Left forelimb (tissue), 1 donor: ENCODE measurements around the gene EGFL8.

Source experiments
- DNase-seq: peaks from one replicate; pipeline ENCODE4 v3.0.0-alpha.2; 2018; ENCODE audit warnings: low spot score

Gene EGFL8

DNA sequence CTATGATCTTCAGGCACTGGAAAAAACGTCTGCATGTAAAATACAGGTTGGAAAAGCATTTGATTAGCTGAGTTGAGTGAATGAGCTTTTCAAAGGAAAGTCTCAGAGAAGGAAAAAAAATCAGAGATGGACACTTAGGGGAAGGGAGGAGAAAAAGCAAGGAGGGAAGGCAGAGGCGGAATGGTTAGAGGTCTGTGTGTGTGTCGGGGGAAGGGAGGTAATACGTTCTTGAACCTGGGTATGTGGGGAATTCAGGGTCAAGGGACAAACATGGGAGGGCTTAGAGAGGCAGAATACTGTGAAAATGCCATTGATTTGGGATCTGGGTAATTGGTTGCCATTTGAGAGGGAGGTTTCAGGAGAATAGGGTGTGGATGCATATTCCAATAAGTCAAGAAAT is 17.7 kb upstream of the EGFL8 start:
- DNase-seq, result no peak

DNA sequence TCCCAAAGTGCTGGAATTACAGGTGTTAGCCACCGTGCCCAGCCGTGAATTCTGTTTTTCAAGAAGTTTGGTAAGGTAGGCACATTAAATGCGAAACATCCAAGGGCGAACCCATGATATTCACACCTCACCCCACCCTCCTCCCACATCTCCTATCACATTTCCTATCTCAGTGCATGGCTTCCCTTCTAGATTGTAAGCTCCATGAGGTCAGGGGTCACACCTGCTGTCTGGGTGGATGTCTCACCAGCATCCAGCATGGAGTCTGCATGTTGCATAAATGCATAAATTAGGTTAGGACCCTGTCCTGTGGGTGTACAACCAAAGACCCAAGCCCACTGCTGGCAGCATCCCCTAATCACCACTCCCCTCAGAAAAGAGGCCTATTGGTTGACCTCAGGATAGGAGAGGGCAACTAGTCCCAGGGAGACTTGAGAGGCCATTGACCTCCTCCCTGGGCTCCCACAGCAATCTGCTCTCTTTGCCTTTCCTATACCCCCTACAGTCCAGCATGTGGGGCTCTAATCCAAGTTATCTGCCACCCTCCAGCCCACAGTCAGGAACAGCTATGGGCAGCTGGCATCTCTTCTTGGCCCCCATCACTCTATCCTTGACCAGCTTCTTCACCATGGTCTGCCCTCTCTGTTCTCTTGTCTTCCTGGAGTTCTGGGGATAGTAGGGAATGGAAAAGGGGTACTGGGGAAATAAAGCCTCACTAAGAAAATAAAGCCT is 16.8 kb upstream of the EGFL8 start:
- DNase-seq, result no peak

DNA sequence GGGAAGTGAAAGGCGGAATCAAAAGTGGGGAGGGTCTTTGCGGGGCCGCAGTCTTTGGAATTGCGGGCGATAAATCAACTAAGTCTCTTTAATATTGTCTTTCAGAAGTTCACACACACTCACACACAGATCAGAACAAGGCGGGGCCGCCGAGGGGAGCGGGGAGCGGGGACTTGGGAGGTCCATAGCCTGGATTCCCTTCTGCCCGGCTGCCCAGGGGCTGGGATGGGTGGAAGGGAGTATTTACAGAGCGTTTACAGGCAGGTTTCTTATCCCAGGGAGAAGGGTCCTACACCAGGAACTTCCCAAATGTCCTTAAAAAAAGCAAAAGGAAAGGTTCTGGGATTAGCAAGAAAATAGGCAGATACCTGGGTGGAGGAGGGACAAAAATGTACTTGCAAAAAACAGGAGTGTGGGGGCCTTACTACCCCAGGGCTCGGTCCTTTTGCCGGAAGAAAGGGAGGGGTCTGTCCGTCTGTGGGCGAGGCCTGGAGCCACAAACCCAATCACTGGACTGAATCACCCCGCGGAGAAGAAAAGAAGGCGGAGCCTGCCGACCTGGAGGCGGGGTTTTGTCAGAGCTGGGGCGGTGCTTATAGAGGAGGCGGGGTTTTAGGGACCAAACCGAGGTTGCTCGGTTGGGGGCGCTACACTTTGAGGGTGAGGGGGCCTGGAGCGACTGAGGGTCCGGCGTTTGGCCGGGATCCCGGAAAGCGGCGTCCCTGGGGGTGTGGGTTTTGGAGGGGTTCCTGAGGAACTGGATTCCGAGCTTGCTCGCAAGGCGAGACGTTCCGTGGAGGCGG is 15.9 kb upstream of the EGFL8 start:
- DNase-seq, result no peak

DNA sequence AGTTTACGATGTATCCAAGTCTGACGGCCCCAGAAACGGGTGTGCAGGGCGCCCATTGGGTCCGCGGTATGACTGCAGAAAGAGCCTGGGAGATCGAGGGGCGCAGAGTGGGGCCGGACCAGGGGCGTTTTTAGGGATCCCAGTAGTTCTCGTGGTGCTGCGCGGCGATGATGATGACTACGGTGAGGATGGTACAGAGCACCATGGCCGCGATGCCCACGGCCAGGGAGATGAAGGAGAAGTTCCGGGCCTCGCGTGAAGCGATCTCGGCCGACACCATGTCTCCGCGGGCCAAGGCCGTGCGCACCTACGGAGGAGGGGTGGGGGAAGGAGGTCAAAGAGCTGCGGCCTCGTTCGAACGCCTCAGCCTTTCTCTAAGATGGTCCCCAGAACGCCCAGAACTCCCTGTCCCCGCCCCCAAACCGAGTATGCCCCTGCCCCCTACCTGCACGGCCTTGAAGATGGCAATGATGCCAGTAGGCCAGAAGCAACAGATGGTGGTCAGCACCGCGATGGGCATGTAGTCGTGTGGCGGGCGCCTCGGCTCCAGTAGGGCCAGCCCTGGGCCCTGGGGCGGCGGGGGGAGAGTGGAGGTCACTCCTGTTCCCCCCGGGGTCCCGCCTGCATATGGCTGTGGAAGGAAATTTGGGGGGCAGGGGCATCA is 15.2 kb upstream of the EGFL8 start:
- DNase-seq, result no peak

DNA sequence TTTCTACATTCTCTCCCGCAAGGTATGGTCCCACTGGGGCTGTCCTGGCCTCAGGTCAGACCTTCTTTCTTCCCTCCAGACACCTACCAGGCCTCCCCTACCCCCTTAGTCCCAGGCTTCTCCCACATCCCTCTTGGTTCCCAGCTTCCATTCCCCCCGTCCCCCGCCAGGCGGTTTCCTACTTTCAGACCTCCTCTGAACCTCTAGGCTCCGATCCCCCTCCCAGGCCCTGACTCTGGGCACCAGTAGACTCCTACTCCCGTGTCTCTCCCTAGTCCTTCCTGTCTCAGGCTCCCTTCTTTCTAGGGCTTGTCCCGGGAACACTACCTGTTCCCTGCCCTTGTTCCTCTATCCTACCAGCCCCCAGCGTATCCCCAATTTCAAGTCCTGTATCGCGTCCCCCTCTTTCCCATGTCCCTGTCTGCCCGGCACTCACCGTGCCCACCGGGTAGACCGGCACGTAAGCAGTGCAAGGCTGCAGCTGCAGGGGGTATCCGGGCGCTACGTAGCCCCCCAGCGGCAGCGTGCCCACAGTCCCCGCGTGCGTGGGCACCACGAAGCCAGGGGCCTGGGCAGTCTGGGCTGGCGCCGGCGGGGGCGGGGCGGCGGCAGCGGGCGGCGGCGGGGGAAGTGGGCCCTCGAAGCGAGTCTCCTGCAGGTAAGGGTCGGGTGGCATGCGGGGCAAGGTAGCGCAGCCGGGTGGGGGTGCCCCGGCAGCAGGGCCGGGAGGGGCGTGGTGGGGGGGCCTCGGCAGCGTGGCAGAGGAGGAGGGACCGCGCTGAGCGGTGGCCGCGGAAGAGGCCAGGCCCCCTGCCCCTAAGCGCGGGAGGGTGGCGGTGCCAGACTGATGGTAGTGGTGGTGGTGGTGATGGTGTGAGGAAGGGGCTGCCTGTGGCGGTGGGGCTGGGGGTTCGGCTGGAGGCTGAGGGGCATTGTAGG is 14.2 kb upstream of the EGFL8 start:
- DNase-seq, result no peak

DNA sequence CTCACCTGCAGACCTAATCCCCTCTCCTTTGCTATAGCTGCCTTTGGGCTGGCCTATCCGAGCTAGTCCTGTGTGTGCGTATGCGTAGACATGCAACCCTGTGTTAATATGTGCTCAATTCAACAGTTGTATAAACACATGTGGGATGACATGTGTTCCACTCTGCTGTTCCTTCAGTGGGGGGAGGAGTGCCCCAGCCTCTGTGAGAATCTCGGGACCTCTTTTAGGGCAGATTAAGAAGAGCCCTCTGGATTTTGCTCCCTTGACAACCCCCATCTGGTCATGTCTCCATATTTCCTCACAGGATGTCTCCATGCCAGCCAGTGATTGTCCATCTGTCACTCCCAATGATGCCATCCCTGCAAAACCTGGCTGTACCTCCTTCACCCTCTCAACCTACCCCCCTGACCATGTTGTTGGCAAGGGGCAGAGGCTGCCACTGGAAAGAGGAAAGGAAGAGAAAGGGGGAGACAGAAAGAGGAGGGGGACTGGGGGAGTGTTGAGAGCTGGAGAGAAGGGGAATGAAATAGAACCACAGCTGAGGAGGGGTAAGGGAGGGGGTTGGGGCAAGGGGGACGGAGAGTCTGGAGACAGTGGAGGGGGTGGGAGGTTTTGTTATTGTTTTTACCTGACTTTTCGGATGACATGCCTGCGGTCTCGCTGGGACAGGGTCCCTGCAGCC is 13.1 kb upstream of the EGFL8 start:
- no peak for DNase-seq

DNA sequence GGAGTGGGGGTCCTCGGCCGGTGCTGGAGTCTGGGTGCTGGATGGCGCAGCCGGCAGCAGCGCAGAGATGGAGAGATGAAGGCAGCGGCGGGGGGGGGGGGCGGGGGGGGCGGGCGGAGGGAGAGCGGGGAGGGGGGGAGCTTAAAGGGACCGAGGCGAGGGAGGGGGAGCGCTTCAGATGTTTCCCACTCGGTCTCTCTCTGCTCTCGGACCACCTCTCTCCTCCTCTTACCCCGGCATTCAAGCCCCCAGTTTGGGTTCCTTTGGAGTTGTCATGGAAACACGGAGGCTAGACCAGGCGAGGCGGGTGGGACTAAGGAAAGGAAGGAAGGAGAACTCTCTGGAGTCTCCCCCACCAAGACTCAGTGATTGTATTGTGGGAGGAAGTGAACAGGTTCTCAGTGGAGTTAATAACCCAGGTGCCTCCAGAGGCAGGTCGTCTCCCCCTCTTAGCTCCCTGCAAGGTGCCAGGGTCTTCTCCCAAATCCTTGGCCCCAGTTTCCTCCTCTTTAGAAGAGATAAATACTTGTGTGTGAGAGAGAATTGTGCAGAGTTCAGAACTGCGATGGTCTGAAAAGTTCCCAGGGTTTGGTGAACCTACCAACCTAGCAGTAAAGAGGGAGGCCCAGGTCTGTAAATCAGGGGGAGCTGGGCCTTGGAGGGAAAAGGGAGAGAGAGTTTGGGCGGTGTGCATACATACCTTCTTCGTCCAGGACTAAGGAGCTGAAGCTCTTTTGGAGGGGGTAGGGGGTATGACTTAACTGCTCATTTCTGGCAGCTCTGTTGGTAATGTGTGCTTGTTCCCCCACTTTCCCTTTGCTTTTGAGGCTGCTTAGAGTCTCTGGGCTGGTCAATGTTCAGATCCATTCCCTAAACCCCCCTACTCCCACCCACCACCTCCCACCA is 12.3 kb upstream of the EGFL8 start, which contains the start of gene PRRT1:
TSS of gene PRRT1 (minus strand) at position 77 of the 906 bp plus-strand sequence. CDS start 112 bp downstream, outside the sequence.
- DNase-seq, result no peak

DNA sequence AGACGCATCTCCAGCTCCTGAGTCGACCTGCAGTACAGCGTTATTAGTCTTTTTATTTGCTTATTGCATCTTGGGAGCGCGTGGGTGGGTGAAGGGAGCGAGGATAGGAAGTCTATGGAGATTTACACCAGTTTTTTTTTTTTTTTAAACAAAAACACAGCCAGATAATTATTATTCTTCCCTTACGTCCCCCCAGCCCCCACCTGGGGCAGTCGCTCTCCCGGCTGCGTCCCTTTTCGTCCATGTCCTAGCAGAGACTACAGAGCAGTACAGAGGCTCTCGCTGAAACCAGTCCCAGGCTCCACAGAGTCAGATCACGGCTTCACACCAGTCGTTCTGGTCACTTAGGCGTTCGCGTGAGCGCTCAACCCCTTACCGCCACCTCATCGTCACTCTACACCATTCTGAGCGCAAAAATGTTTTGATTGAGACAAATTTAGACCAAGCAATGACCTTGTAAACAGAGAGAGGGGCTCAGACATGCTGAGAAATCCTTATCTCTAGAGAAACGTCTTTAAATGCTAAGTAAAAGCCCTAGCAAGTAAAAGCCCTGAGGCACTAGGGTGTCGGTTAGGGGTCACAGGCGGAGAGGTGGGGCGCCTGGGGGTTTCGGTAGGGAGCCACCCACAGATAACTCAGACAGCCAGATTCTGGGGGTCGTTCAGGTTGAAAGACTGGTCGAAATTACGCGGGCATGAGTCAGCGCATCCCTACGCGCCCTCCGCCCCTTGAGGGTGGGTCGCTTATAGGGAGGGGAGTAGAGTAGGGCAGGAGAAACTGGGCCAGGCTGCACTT is 11.4 kb upstream of the EGFL8 start:
- no peak for DNase-seq

DNA sequence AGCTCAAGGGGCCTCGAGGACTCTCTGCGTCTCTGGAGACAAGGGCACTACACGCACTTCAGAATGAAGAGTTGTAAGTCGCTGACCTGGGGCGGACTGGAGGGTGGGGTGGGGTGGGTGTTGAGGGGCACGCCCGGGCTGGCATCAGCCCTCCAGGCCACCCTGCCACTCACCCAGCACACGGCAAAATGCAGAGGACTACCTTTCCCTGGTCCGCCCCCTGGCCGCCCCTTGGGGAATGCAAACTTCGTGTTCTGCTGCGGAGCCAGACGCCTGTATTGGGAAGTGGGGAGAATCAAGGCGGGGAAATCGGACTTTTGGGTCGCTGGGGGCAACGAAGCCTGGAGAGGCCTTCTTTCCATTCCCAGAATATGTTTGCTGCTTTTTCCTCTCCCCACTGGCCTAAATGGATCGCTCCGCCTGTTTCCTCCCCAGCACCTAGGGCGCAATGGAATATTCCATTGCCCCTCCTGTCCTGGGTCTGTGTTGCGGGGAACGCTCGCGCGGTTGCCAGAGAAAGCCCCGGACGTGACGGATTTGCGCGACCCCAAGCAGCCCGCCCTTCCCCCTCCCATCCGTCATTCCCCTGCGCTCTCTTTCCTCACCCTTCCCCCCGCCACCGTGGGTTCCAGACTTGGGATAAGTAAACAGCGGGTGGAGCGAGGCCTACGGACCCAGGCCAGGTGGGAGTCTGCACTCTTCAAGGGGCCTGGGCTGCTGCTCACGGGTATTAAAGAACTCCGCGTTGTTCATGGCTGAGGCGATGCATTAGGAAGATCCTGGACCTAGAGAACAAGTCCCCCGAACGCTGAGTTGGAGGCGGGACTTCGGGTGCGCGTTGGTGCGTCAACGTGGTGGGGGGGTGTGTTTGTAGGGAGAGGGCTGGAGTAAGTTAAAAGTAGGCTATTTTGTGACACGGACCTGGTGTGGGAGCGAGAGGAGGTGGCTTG is 10.6 kb upstream of the EGFL8 start, which contains the start of gene PPT2:
TSS of gene PPT2 (plus strand) at position 578 of the 950 bp plus-strand sequence. CDS start 454 bp downstream, outside the sequence.
- DNase-seq, result peak; percentile 95

DNA sequence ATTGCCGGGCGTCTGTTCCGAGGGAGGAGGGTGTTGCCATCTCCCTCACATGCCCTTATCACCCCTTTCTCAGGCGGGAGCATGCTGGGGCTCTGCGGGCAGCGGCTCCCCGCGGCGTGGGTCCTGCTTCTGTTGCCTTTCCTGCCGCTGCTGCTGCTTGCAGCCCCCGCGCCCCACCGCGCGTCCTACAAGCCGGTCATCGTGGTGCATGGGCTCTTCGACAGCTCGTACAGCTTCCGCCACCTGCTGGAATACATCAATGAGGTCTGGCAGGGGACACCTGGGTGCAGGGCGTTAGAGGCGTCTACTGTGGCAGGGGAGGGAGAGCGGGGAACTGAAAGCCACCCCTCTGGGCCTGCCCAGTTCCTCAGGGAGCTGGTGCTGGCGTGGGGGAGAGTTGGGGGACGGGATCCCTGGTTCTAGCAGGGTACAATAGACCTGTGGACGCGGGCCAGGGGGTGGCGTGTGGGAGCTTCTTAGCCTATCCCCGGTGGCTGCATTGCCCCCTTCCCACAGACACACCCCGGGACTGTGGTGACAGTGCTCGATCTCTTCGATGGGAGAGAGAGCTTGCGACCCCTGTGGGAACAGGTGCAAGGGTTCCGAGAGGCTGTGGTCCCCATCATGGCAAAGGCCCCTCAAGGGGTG is 9.8 kb upstream of the EGFL8 start:
- peak; percentile 73 for DNase-seq

DNA sequence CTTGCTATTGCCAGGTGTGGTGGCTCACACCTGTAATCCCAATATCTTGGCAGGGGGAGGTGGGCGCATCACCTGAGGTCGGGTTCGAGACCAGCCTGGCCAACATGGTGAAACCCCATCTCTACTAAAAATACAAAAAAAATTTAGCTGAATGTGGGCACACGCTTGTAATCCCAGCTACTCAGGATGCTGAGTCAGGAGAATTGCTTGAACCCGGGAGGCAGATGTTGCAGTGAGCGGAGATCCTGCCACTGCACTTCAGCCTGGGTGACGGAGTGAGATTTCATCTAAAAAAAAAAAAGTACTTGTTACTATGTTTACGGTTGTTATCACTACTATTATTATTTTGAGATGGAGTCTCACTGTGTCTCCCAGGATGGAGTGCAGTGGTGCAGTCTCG is 7.5 kb upstream of the EGFL8 start:
- DNase-seq, result no peak

DNA sequence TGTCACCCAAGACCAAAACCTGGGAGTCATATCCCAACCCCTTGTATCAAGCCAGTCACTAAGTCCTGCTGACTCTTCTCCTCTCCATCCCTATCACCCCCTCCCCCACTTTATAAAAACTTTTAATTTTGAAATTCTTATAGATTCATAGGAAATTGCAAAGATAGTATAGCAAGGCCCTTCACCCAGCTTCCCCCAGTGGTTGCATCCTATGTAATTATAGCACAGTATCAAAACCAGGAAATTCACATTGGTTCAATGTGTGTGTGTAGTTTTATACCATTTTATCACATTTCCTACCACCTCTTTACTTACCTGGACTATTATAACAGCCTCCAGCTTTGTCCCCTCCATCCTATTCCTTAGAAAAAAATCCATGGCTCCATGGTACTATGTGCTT is 6.3 kb upstream of the EGFL8 start:
- no peak for DNase-seq

DNA sequence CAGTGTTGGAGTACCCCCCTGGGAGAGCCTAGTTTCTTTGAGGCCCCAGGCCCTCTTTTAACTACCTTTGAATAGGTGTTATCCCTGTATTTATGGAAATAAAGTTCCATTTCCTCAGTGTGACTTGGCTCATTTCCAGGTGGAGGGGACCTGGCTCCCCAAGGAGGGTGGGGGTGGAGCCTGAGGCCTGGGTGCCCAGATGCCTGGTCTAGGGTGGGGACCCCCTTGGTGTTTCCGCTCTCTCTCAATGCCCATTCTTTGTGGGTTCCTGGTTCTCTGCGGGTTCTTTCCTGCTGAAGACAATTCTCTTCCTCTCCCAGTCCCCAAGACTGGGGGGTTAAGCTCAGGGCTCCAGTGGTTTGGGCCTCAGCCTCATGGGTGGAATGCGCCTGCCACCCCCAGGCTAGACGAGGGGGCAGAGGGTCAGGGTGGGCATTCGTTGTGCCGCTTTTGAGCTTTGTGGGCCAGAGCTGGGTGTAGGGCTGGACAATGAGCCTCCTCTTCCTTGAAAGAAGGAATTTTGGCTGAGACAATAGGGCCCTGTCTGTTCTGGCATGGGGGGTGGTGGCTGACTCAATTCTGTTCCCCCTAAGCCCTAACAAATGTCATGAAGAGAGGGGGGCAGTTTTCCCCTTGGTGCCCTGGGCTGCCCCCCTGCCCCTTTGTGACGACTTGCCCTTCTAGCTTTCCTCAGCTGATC is 686 bp upstream of the EGFL8 start:
- DNase-seq, result no peak

DNA sequence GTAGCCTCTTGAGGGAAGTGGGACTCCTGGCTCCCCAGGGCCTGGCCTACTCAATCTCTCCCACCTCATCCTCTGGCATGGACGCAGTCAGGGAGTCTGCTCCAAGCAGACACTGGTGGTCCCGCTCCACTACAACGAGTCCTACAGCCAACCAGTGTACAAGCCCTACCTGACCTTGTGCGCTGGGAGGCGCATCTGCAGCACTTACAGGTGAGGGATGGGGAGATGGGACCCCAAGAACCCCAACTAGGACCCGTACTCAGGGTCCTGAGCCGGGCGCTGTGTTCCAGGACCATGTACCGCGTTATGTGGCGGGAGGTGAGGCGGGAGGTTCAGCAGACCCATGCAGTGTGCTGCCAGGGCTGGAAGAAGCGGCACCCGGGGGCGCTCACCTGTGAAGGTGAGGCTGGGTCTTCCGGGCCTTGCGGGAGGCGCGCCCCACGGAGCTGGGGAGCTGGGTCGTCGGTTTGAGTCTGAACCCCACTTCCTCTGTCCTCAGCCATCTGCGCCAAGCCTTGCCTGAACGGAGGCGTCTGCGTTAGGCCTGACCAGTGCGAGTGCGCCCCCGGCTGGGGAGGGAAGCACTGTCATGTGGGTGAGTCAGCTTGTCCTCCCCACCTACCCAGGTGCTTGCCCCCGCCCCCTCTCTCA is 2.1 kb downstream of the EGFL8 start:
- DNase-seq, result peak; percentile 58

DNA sequence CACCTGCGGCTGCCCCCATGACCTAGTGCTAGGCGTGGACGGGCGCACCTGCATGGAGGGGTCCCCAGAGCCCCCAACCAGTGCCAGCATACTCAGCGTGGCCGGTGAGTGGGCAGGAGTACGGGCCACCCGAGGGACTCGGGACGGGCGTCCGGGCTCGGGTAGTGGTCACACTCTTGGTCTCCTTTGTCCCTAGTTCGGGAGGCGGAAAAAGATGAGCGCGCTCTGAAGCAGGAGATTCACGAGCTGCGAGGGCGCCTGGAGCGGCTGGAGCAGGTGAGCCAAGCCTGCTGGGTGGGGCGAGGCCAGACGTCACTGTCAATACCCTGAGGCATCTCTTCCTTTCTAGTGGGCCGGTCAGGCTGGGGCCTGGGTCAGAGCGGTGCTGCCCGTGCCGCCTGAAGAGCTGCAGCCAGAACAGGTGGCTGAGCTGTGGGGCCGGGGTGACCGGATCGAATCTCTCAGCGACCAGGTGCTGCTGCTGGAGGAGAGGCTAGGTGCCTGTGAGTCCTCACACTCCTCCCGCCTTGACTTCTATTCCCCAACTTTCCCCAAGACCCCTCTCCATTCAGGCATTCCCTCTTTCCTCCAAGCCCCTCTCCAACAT is 2.9 kb downstream of the EGFL8 start:
- no peak for DNase-seq

DNA sequence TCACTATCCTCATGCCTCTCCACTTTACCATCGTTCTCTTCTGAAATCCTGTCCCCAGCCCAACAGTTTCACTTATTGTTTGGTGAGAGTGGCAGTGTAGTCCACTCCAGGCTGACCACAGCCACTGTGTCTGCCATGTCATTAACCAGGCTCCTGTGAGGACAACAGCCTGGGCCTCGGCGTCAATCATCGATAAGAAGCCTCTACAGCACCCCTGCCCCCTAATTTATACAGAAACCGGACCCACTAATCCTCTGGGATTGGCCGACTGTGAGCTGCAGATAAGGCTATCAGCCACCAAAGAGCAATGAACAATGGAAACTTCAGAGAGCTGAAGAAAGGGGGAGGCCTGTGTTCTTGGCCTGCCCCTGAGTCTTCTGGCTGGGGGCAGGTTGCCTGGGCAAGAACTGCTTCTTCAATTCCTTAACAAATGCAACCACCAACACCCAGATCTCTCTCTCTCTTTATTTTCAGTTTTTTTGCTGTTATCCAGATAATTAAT is 3.4 kb downstream of the EGFL8 start:
- DNase-seq, result peak; percentile 31
